ENCODE results near the gene C10orf90. TPM values are rescaled to one million over a fixed set of nuclear protein-coding genes. Genes with fewer than 3 reads are reported as not detected.

C10orf90 gene
- total and polyA plus RNA-seq, 2 of the 8 experiments (the other 6 are each of a cell fraction or from before 2014, with no cell fraction given) = 0.21 TPM; not detected in 1

GRCh38 chr10:126609566-126609965 lies 60.9 kb downstream of the C10orf90 start (continued):
- TF ChIP-seq, protein P1, sequence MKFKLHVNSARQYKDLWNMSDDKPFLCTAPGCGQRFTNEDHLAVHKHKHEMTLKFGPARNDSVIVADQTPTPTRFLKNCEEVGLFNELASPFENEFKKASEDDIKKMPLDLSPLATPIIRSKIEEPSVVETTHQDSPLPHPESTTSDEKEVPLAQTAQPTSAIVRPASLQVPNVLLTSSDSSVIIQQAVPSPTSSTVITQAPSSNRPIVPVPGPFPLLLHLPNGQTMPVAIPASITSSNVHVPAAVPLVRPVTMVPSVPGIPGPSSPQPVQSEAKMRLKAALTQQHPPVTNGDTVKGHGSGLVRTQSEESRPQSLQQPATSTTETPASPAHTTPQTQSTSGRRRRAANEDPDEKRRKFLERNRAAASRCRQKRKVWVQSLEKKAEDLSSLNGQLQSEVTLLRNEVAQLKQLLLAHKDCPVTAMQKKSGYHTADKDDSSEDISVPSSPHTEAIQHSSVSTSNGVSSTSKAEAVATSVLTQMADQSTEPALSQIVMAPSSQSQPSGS (IDR thresholded peaks at IDR 0.05; ENCODE audit: low read length) = no peak
- TF ChIP-seq KDM4A (IDR thresholded peaks at IDR 0.05; ENCODE audit: low read depth, low read length, severe bottlenecking) (no peak), POLR2A (IDR thresholded peaks at IDR 0.05; ENCODE audit: control extremely low read depth in 1 of 2, low read depth in 2 of 2, low read length in 2 of 2) (no peak)

All from H1 (cell line).